OCI-LY7 (cell line): ENCODE measurements around the gene DDX54. TPM values are rescaled to one million over a fixed set of nuclear protein-coding genes. Genes with fewer than 3 reads are reported as not detected.

Experiments
- BruUV-seq: library from RNA; stranded (reverse); fragments of 400-500 nt; replicated peaks from 2 replicates; lab custom pipeline; 2021; lab: Mats Ljungman, UMichigan
- CTCF ChIA-PET: fragments of 300-600 bp; sonication (Branson Sonifier 250); formaldehyde crosslinking; loops from one replicate; lab custom pipeline; 2022; ENCODE audit warnings: antibody characterized with exemption; ENCODE audit not compliant: unreplicated experiment; lab: Charles Lee
- POLR2A ChIA-PET: fragments of 300-600 bp; sonication (Branson Sonifier 250); formaldehyde crosslinking; loops from one replicate; lab custom pipeline; 2022; ENCODE audit warnings: antibody characterized with exemption; lab: Charles Lee
- DNase-seq: peaks from one replicate; pipeline ENCODE4 v3.0.0-alpha.2; 2015; ENCODE audit warnings: low spot score
- H2AFZ ChIP-seq: fragments of 200-600 bp; sonication (generic), shearing (Covaris generic); 2 replicates; pipeline ENCODE4 v1.6.1; 2014; ENCODE audit warnings: mild to moderate bottlenecking, antibody characterized with exemption, low read length, moderate library complexity
- H3K27ac ChIP-seq: fragments of 200-600 bp; sonication (generic); 2 replicates; pipeline ENCODE4 v1.5.1; 2014; ENCODE audit warnings: mixed run types, low read depth, mild to moderate bottlenecking, moderate library complexity, low read length, inconsistent platforms; ENCODE audit not compliant: poor library complexity, severe bottlenecking
- H3K36me3 ChIP-seq: fragments of 200-600 bp; sonication (generic); 2 replicates; pipeline ENCODE4 v1.6.1; 2014; ENCODE audit warnings: mild to moderate bottlenecking, antibody characterized with exemption, low read length, moderate library complexity, mixed read lengths; ENCODE audit not compliant: insufficient read depth
- H3K4me1 ChIP-seq: fragments of 200-600 bp; sonication (generic); 2 replicates; pipeline ENCODE4 v1.5.1; 2014; ENCODE audit warnings: mild to moderate bottlenecking, low read length; ENCODE audit not compliant: insufficient read depth, poor library complexity, severe bottlenecking
- H3K4me2 ChIP-seq: fragments of 200-600 bp; sonication (generic); 2 replicates; pipeline ENCODE4 v1.6.1; 2014; ENCODE audit warnings: mild to moderate bottlenecking, low read length
- H3K4me3 ChIP-seq: fragments of 200-600 bp; sonication (generic); 2 replicates; pipeline ENCODE4 v1.5.1; 2014; ENCODE audit warnings: mild to moderate bottlenecking, low read depth, low read length; ENCODE audit not compliant: poor library complexity, severe bottlenecking
- H3K79me2 ChIP-seq: fragments of 200-600 bp; sonication (generic); 2 replicates; pipeline ENCODE4 v1.6.1; 2016; ENCODE audit warnings: low read depth, mild to moderate bottlenecking, low read length, moderate library complexity, mixed read lengths; ENCODE audit not compliant: insufficient read depth
- H3K9me2 ChIP-seq: fragments of 200-600 bp; sonication (generic); 2 replicates; pipeline ENCODE4 v1.6.1; 2016; ENCODE audit warnings: mild to moderate bottlenecking, low read length, mixed read lengths; ENCODE audit not compliant: insufficient read depth
- H3K9me3 ChIP-seq: fragments of 200-600 bp; sonication (generic); 2 replicates; pipeline ENCODE4 v1.6.1; 2014; ENCODE audit warnings: mild to moderate bottlenecking, mixed run types, low read length, mixed read lengths
- H4K20me1 ChIP-seq: fragments of 200-600 bp; sonication (generic); 2 replicates; pipeline ENCODE4 v1.6.1; 2014; ENCODE audit warnings: mild to moderate bottlenecking, antibody characterized with exemption, low read length, moderate library complexity, mixed read lengths; ENCODE audit not compliant: insufficient read depth
- EZH2phosphoT487 ChIP-seq: fragments of 200-600 bp; sonication (generic); IDR thresholded peaks from 2 replicates; pipeline ENCODE4 v1.6.1; 2018; ENCODE audit warnings: low read depth, borderline replicate concordance, mild to moderate bottlenecking, mixed run types, antibody characterized with exemption, low read length, moderate library complexity, mixed read lengths
- intact Hi-C: fragments of 100-400 bp; cut with micrococcal nuclease; formaldehyde crosslinking; loops from one replicate; pipeline ENCODE4 v1.10.0; 2022; ENCODE audit not compliant: unreplicated experiment
- total RNA-seq, 2 experiments: library from RNA; depleted of rRNA in 1 of 2; stranded (reverse); fragments of >200 nt in 1 of 2; shearing (Covaris generic) in 1 of 2; gene quantifications; 2 replicates each; pipeline ENCODE4 v1.2.3, GENCODE V29; 2014 to 2022
- TF ChIP-seq, protein P1 (sequence below): fragments of 200-600 bp; sonication (generic); conservative IDR thresholded peaks from 2 replicates; pipeline ENCODE4 v1.5.1; 2014; ENCODE audit warnings: mild to moderate bottlenecking, antibody characterized with exemption, low read length, moderate library complexity, mixed read lengths

The DDX54 gene
- total RNA-seq, 2 experiments from 2014 or later: 87.2 to 145 TPM

DNA sequence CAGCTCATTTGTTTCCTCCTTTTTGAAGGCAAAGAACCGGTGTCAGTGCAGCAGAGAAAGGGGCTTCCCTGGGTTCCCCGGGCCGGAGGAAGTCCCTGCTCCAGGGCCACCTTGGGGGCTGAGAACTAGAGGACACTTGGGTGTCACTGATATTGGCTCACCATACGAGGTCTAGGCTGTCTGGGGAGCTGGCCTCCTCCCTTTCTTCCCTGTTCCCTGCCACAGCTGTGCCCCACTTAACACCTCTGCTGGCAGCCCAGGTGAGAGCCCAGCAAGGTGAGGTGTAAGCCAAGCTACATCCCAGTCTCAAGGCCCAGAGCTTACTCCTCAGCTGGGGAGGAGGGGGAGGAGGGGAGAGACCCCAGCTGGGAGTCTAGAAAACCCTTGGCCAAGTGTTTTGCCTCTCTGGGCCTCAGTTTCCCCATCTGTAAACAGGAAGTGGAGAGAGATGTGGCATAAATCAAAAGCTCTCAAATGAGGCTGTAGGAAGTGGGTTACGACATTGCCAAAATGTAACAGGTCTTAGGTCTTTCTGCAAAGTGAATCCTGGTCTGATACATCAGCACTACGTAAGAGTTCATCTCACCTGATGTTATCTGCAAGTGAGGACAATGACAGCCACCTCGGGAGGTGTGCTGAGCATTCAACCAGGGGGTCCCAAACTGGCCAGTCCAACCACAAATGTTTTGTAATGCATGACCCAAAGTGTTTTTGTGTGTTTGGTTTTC is 75.2 kb downstream of the DDX54 start:
- H3K9me2 ChIP-seq: no peaks in the 10 kb centered on the region
- H3K36me3 ChIP-seq: peaks cover 95% of the 10 kb centered on the region
- ChIA-PET POLR2A (interaction anchor here (0.7 to 2.3 kb wide), 2 partner anchors 11 to 20 kb away, joined by 3 to 6 read pairs; no protein-coding TSS in a partner anchor), CTCF (no interaction called here)
- no peaks in the 10 kb centered on the region for H3K79me2 ChIP-seq
- peaks cover 27% of the 10 kb centered on the region for H3K4me1 ChIP-seq
- BruUV-seq: no TSS peak
- no peaks in the 10 kb centered on the region for H4K20me1 ChIP-seq
- H3K27ac ChIP-seq: peak overlapping the region; percentile 34
- no peak overlapping the region for H2AFZ ChIP-seq
- TF ChIP-seq, protein P1, sequence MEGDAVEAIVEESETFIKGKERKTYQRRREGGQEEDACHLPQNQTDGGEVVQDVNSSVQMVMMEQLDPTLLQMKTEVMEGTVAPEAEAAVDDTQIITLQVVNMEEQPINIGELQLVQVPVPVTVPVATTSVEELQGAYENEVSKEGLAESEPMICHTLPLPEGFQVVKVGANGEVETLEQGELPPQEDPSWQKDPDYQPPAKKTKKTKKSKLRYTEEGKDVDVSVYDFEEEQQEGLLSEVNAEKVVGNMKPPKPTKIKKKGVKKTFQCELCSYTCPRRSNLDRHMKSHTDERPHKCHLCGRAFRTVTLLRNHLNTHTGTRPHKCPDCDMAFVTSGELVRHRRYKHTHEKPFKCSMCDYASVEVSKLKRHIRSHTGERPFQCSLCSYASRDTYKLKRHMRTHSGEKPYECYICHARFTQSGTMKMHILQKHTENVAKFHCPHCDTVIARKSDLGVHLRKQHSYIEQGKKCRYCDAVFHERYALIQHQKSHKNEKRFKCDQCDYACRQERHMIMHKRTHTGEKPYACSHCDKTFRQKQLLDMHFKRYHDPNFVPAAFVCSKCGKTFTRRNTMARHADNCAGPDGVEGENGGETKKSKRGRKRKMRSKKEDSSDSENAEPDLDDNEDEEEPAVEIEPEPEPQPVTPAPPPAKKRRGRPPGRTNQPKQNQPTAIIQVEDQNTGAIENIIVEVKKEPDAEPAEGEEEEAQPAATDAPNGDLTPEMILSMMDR: no peak
- no peak for TF ChIP-seq EZH2phosphoT487
- intact Hi-C loops: no loop called here
- DNase-seq: no peak
- H3K9me3 ChIP-seq: no peaks in the 10 kb centered on the region
- H3K4me2 ChIP-seq: no peak overlapping the region
- no peak overlapping the region for H3K4me3 ChIP-seq

DNA sequence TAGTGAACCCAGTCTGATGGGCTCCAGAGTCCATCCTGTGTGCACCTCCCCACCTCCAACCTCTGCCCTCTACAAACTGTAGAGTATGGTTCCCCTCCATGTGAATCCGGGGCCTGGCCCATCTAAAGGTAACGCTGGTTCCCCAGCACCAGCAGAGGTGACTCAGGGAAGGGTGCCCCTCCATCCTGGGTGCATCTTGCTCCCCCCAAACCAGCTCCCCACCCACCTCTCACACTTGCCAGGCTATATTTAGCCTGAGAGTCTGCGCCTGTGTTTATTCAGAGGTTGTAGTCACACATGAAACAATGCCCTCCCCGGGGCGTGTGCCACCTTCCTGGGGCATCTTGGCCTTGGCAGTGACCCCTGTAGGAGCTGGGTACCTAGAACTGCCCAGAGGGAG is 75.9 kb downstream of the DDX54 start:
- no peak overlapping the region for H3K4me2 ChIP-seq
- H4K20me1 ChIP-seq: no peaks in the 10 kb centered on the region
- DNase-seq: no peak
- H2AFZ ChIP-seq: no peak overlapping the region
- TF ChIP-seq EZH2phosphoT487: no peak
- TF ChIP-seq, protein P1: no peak
- BruUV-seq: no TSS peak
- peaks cover 94% of the 10 kb centered on the region for H3K36me3 ChIP-seq
- CTCF ChIA-PET: no interaction called here
- intact Hi-C loops: no loop called here
- no peaks in the 10 kb centered on the region for H3K9me2 ChIP-seq
- H3K4me3 ChIP-seq: no peak overlapping the region
- no peaks in the 10 kb centered on the region for H3K9me3 ChIP-seq
- no peaks in the 10 kb centered on the region for H3K79me2 ChIP-seq
- peaks cover 27% of the 10 kb centered on the region for H3K4me1 ChIP-seq
- peak overlapping the region; percentile 34 for H3K27ac ChIP-seq
- POLR2A ChIA-PET: interaction anchor here (0.7 to 2.3 kb wide), 3 partner anchors 11 to 1130 kb away, joined by 3 to 6 read pairs (median 3); no protein-coding TSS in a partner anchor

DNA sequence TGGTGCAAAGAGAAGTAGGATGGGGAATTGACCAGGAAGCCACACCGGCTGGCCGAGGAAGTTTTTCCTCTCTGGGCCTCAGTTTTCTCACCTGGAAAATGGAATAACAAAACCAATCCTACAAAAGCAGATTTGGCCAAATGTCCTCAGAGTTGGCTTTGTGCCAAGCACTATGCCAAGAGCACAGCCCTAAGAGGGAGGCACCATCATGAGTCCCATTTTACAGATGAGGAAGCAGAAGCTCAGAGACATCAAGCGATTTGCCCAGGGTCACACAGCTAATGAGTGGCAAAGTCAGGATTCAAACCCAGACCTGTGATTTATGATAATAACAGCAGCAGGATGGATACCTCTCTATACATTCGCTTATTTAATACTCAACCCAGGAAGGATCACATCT is 77.0 kb downstream of the DDX54 start:
- POLR2A ChIA-PET: interaction anchor here (0.5 to 2.3 kb wide), 2 partner anchors 13 to 85 kb away, joined by 6 read pairs; no protein-coding TSS in a partner anchor
- Histone ChIP-seq H3K4me2 (no peak overlapping the region), H4K20me1 (no peaks in the 10 kb centered on the region), H3K36me3 (peaks cover 93% of the 10 kb centered on the region), H3K79me2 (no peaks in the 10 kb centered on the region), H3K4me1 (peaks cover 36% of the 10 kb centered on the region), H2AFZ (no peak overlapping the region), H3K9me3 (no peaks in the 10 kb centered on the region), H3K9me2 (no peaks in the 10 kb centered on the region), H3K4me3 (no peak overlapping the region), H3K27ac (no peak overlapping the region)
- DNase-seq: no peak
- CTCF ChIA-PET: interaction anchor here (0.5 kb wide), 1 partner anchor 10 kb away, joined by 4 read pairs; no protein-coding TSS in a partner anchor
- TF ChIP-seq, protein P1: no peak
- TF ChIP-seq EZH2phosphoT487: no peak
- BruUV-seq: no TSS peak
- intact Hi-C loops: no loop called here
